ENCODE results near the gene UCP3.

- no peak for TF ChIP-seq CTCF (IDR thresholded peaks at IDR 0.05)
- TF ChIP-seq POLR2A (IDR thresholded peaks at IDR 0.05) = no peak
Measured at GRCh38 chr11:73982595-73982989, 26.3 kb downstream of the UCP3 start, which contains the start of gene UCP2.
